GM12878 (cell line): ENCODE data around the gene POLK. TPM values are rescaled to one million over a fixed set of nuclear protein-coding genes. Genes with fewer than 3 reads are reported as not detected.
A peak's percentile ranks its signal among the peaks of the same experiment; 100 is the strongest.

ENCODE experiments used
- ATAC-seq: fragments of 200-7000 bp; cut with Tn5 transposase; 3 replicates; pipeline ENCODE4 v1.9.1; 2020; ENCODE audit warnings: mild to moderate bottlenecking, moderate library complexity
- Bru-seq: library from RNA; stranded (reverse); fragments of 400-500 nt; gene quantifications from one replicate; lab custom pipeline; 2021; lab: Mats Ljungman, UMichigan
- BruChase-seq, 2 experiments: library from RNA; stranded (reverse); fragments of 400-500 nt; gene quantifications; one replicate each; lab custom pipeline; 2021; lab: Mats Ljungman, UMichigan
- BruUV-seq: library from RNA; stranded (reverse); fragments of 400-500 nt; replicated peaks from 2 replicates; lab custom pipeline; 2021; lab: Mats Ljungman, UMichigan
- CTCF ChIA-PET: fragments of 300-600 bp; sonication (Branson Sonifier 250); formaldehyde crosslinking; extraction: SDS; loops from one replicate; lab custom pipeline; 2021; ENCODE audit warnings: inconsistent platforms; lab: Yijun Ruan, JAX
- POLR2A ChIA-PET: fragments of 350-600 bp; formaldehyde crosslinking; extraction: SDS; loops from one replicate; lab custom pipeline; 2021; ENCODE audit warnings: inconsistent platforms; lab: Charles Lee
- RAD21 ChIA-PET: fragments of 300-600 bp; sonication (Branson Sonifier 250); formaldehyde crosslinking; loops from one replicate; lab custom pipeline; 2023; ENCODE audit warnings: antibody characterized with exemption; ENCODE audit not compliant: unreplicated experiment; lab: Charles Lee
- SMC1A ChIA-PET: fragments of 300-600 bp; sonication (Branson Sonifier 250); formaldehyde crosslinking; loops from one replicate; lab custom pipeline; 2023; ENCODE audit not compliant: unreplicated experiment, uncharacterized antibody; lab: Charles Lee
- DNase-seq: peaks from one replicate; pipeline ENCODE4 v3.0.0-alpha.2; 2011; ENCODE audit warnings: low read depth, low spot score
- FAIRE-seq: peaks from 3 replicates; lab custom pipeline; 2011; peaks lifted over from hg19 to GRCh38; lab: Jason Lieb, UNC
- H2AFZ ChIP-seq: 2 replicates; pipeline ENCODE4 v1.6.0; 2011; ENCODE audit warnings: low read depth, low read length, control low read depth; ENCODE audit not compliant: control insufficient read depth
- H3K27ac ChIP-seq: 2 replicates; pipeline ENCODE4 v1.5.1; 2011; ENCODE audit warnings: control low read depth; ENCODE audit not compliant: control insufficient read depth, insufficient read depth
- H3K27me3 ChIP-seq, 2 experiments: replicated peaks in 1 of 2; 2 replicates each; pipeline versions ENCODE4 v1.6.0 to v1.6.1; 2011; ENCODE audit warnings: low read length in 1 of 2; ENCODE audit not compliant: control insufficient read depth in 2 of 2, insufficient read depth in 2 of 2
- H3K36me3 ChIP-seq, 2 experiments: 2 replicates each; pipeline ENCODE4 v1.5.1; 2011; ENCODE audit warnings: low read length in 1 of 2; ENCODE audit not compliant: control insufficient read depth in 2 of 2, insufficient read depth in 2 of 2
- H3K4me1 ChIP-seq: 2 replicates; pipeline ENCODE4 v1.6.1; 2011; ENCODE audit warnings: mild to moderate bottlenecking, low read length, moderate library complexity, mixed read lengths; ENCODE audit not compliant: control insufficient read depth, insufficient read depth
- H3K4me2 ChIP-seq: 2 replicates; pipeline ENCODE4 v1.6.0; 2011; ENCODE audit warnings: control low read depth; ENCODE audit not compliant: control insufficient read depth, insufficient read depth
- H3K4me3 ChIP-seq: fragments of 200-600 bp; sonication (generic); 2 replicates; pipeline ENCODE4 v1.5.1; 2016
- H3K79me2 ChIP-seq: 2 replicates; pipeline ENCODE4 v1.6.0; 2011; ENCODE audit warnings: low read length; ENCODE audit not compliant: control insufficient read depth, insufficient read depth
- H3K9ac ChIP-seq: 2 replicates; pipeline ENCODE4 v1.8.0; 2011; ENCODE audit warnings: low read length, control low read depth, mixed read lengths; ENCODE audit not compliant: control insufficient read depth, insufficient read depth
- H3K9me3 ChIP-seq: replicated peaks from 3 replicates; pipeline ENCODE4 v1.5.1; 2011; ENCODE audit warnings: mild to moderate bottlenecking, low read length; ENCODE audit not compliant: control insufficient read depth, insufficient read depth
- H4K20me1 ChIP-seq: 2 replicates; pipeline ENCODE4 v1.6.0; 2011; ENCODE audit not compliant: control insufficient read depth, insufficient read depth
- ATF2 ChIP-seq: IDR thresholded peaks from 2 replicates; pipeline ENCODE4 v1.6.1; 2012; ENCODE audit warnings: low read length, inconsistent platforms
- BCL11A ChIP-seq: IDR thresholded peaks from 2 replicates; pipeline ENCODE4 v1.6.1; 2011; ENCODE audit warnings: low read depth, low read length
- CHD1 ChIP-seq: IDR thresholded peaks from 2 replicates; pipeline ENCODE4 v1.6.1; 2012; ENCODE audit warnings: low read depth, low read length, improper control_type of control experiment
- MEF2A ChIP-seq: IDR thresholded peaks from 2 replicates; pipeline ENCODE4 v1.6.1; 2011; ENCODE audit warnings: low read depth, mild to moderate bottlenecking, low read length, moderate library complexity; ENCODE audit not compliant: insufficient read depth
- MEF2B ChIP-seq: fragments of 450-650 bp; IDR thresholded peaks from 2 replicates; pipeline ENCODE4 v1.6.1; 2018; ENCODE audit warnings: mild to moderate bottlenecking, moderate library complexity; ENCODE audit not compliant: partially characterized antibody, poor library complexity, severe bottlenecking
- NFYB ChIP-seq: IDR thresholded peaks from 2 replicates; pipeline ENCODE4 v1.6.1; 2011; ENCODE audit warnings: low read depth, mild to moderate bottlenecking, low read length, improper control_type of control experiment, moderate library complexity; ENCODE audit not compliant: insufficient read depth
- POLR2AphosphoS2 ChIP-seq: IDR thresholded peaks from 2 replicates; pipeline ENCODE4 v1.6.1; 2011; ENCODE audit warnings: low read depth, mild to moderate bottlenecking, low read length, improper control_type of control experiment, moderate library complexity
- RELB ChIP-seq: fragments of 450-650 bp; IDR thresholded peaks from 2 replicates; pipeline ENCODE4 v1.6.1; 2017; ENCODE audit warnings: low read depth, mild to moderate bottlenecking, moderate library complexity
- SIX5 ChIP-seq: IDR thresholded peaks from 2 replicates; pipeline ENCODE4 v1.6.1; 2011; ENCODE audit warnings: mild to moderate bottlenecking, low read depth, low read length, moderate library complexity; ENCODE audit not compliant: severe bottlenecking
- SMAD5 ChIP-seq: IDR thresholded peaks from 2 replicates; pipeline ENCODE4 v1.6.1; 2016; ENCODE audit warnings: antibody characterized with exemption, low read depth
- SRF ChIP-seq, 2 experiments: IDR thresholded peaks; 2 replicates each; pipeline ENCODE4 v1.6.1; 2011; ENCODE audit warnings: low read depth in 2 of 2, low read length in 2 of 2, mild to moderate bottlenecking in 1 of 2, moderate library complexity in 1 of 2
- YY1 ChIP-seq: IDR thresholded peaks from 2 replicates; pipeline ENCODE4 v1.6.1; 2011; ENCODE audit warnings: low read depth, mild to moderate bottlenecking, low read length
- ZNF217 ChIP-seq: fragments of 450-650 bp; IDR thresholded peaks from 2 replicates; pipeline ENCODE4 v1.6.1; 2017; ENCODE audit warnings: antibody characterized with exemption, mild to moderate bottlenecking
- WGBS: methylation state at CpG from one replicate; pipeline ENCODE4 v1.1.6; 2016; ENCODE audit warnings: low lambda C conversion rate; ENCODE audit not compliant: insufficient replicate concordance, insufficient coverage; ENCODE audit errors: missing lambda C conversion rate; 5-methylcytosine and 5-hydroxymethylcytosine counted together
- in situ Hi-C: fragments of 300-500 bp; cut with MboI; formaldehyde crosslinking; loops from 9 replicates; pipeline ENCODE4 v1.14.3; 2018; ENCODE audit warnings: mixed read lengths
- intact Hi-C: fragments of 100-400 bp; cut with micrococcal nuclease; formaldehyde crosslinking; loops from one replicate; pipeline ENCODE4 v1.14.2; 2022; ENCODE audit not compliant: unreplicated experiment
- long read RNA-seq, 2 experiments: library from polyadenylated mRNA; unstranded; transcript quantifications; one replicate each; pipeline ENCODE4 v2.0.0, GENCODE V29; 2019 to 2020
- polyA minus RNA-seq, 3 experiments: library from RNA; depleted of rRNA, polyadenylated mRNA; stranded (reverse); fragments of >200 nt; gene quantifications; 2 replicates each; pipeline ENCODE4 v1.2.3, GENCODE V29; 2011
- polyA plus RNA-seq, 11 experiments: library from polyadenylated mRNA; depleted of rRNA in 4 of 11; unstranded in 6 of 11; stranded (reverse) in 5 of 11; fragments of >200 nt; fragmentation: Nextera tagmentation in 4 of 11; fragmentation: Illumina TruSeq in 1 of 11; extraction: Ambion mirVana in 4 of 11; extraction: Trizol in 1 of 11; gene quantifications; 1 replicate in 1 of 11; 2 replicates in 10 of 11; pipeline versions ENCODE4 v1.2.1 to v1.2.3, GENCODE V29; 2011 to 2016; ENCODE audit warnings: inconsistent platforms in 2 of 11, missing spikeins in 2 of 11, low read depth in 1 of 11
- total RNA-seq, 4 experiments: library from RNA; depleted of rRNA in 3 of 4; stranded (reverse); fragments of >200 nt in 3 of 4; fragmentation: Illumina TruSeq in 1 of 4; extraction: Trizol in 1 of 4; gene quantifications; 2 replicates each; pipeline versions ENCODE4 v1.2.1 to v1.2.3, GENCODE V29; 2013 to 2021

The POLK gene
- total RNA-seq (2013; cell fraction: nucleolus; rRNA removed): 231 and 234 TPM in 2 replicates
- total RNA-seq (2014; rRNA removed): 29.0 and 36.8 TPM in 2 replicates
- 39.9 and 42.0 TPM in 2 replicates for total RNA-seq (2014; rRNA removed; fragmentation: Illumina TruSeq; extraction: Trizol)
- 25.6 and 26.6 TPM in 2 replicates for total RNA-seq (2021)
- polyA plus RNA-seq (2011; ENCODE audit: low read depth): 7.1 TPM
- 47.6 and 75.0 TPM in 2 replicates for polyA plus RNA-seq (2011; rRNA removed)
- polyA plus RNA-seq (2011; cell fraction: cytosol; rRNA removed): 15.9 and 19.4 TPM in 2 replicates
- polyA plus RNA-seq (2011; cell fraction: nucleus; rRNA removed): 29.1 and 39.9 TPM in 2 replicates
- polyA plus RNA-seq (2012): 10.4 and 16.5 TPM in 2 replicates
- polyA plus RNA-seq (2014; fragmentation: Illumina TruSeq; extraction: Trizol): 36.7 and 44.0 TPM in 2 replicates
- polyA plus RNA-seq (2014; fragmentation: Nextera tagmentation; extraction: Ambion mirVana): 10 to 100 TPM; 10.4 to 10.7 TPM
- 15.0 and 20.9 TPM in 2 replicates for polyA plus RNA-seq (2014; rRNA removed)
- 10 to 100 TPM; 29.0 to 32.0 TPM for polyA plus RNA-seq (2016; fragmentation: Nextera tagmentation; extraction: Ambion mirVana)
- 50.9 and 127 TPM in 2 replicates for polyA minus RNA-seq (2011; rRNA and poly(A)+ RNA removed)
- 17.5 and 25.1 TPM in 2 replicates for polyA minus RNA-seq (2011; cell fraction: cytosol; rRNA and poly(A)+ RNA removed)
- polyA minus RNA-seq (2011; cell fraction: nucleus; rRNA and poly(A)+ RNA removed): 33.9 and 57.1 TPM in 2 replicates
- Bru-seq, nascent RNA: percentile 91 among the genes with signal in this experiment
- percentile 90 among the genes with signal in this experiment for BruChase-seq, experiment 1, labeled RNA remaining after a 6-hour chase
- BruChase-seq, experiment 2, labeled RNA remaining after a 2-hour chase: percentile 92 among the genes with signal in this experiment
- long read RNA-seq, experiment 1, full-length matches to known transcripts: 6 of 10 reads
- long read RNA-seq, experiment 1, partial matches to known transcripts: 4 of 10 reads
- long read RNA-seq, experiment 1, other reads (novel, unspliced or antisense): 0 of 10 reads
- long read RNA-seq, experiment 2, full-length matches to known transcripts: 20 of 159 reads
- long read RNA-seq, experiment 2, partial matches to known transcripts: 76 of 159 reads
- long read RNA-seq, experiment 2, other reads (novel, unspliced or antisense): 63 of 159 reads

- FAIRE-seq (peak; percentile 88), DNase-seq (peak; percentile 96), ATAC-seq (peak; percentile 76)
- H2AFZ ChIP-seq: peak within 1 kb of the TSS; percentile 81
- H3K79me2 ChIP-seq: peaks cover 97% of the 10 kb centered on the region
- no peaks in the 10 kb centered on the region; a peak in 1 of 4 replicates for H3K36me3 ChIP-seq
- no TSS peak for BruUV-seq
- H3K9ac ChIP-seq: peak within 1 kb of the TSS; percentile 93
- no peaks in the 10 kb centered on the region for H4K20me1 ChIP-seq
- H3K27me3 ChIP-seq: no peaks in the 10 kb centered on the region
- ChIA-PET SMC1A (interaction anchor here (0.7 to 6.8 kb wide), 9 partner anchors 10 to 158 kb away, joined by 3 to 90 read pairs (median 9); no protein-coding TSS in a partner anchor), RAD21 (interaction anchor here (0.7 to 11.3 kb wide), 8 partner anchors 9 to 175 kb away, joined by 3 to 123 read pairs (median 6); partner anchors contain the start of gene HMGCR), CTCF (interaction anchor here (0.8 to 2.0 kb wide), 7 partner anchors 54 to 206 kb away, joined by 3 to 10 read pairs (median 3); no protein-coding TSS in a partner anchor), POLR2A (interaction anchor here (0.6 to 6.1 kb wide), 7 partner anchors 9 to 701 kb away, joined by 3 to 44 read pairs (median 4); no protein-coding TSS in a partner anchor)
- H3K4me2 ChIP-seq: peak within 1 kb of the TSS; percentile 66
- H3K4me3 ChIP-seq: peak within 1 kb of the TSS; percentile 98
- WGBS: under 1% methylated on average over 67 of the region's 71 CpGs
- in situ Hi-C loops: loop anchor here (10.0 kb wide), 1 partner anchor 53 kb away; no protein-coding TSS in a partner anchor
- intact Hi-C loops: loop anchor here (2.0 to 10.0 kb wide), 4 partner anchors 55 to 277 kb away; partner anchors contain the start of genes ANKRD31 and HMGCR
- 0 out of 2 replicates have a peak, but pooled peaks cover 3% of the 10 kb centered on the region for H3K4me1 ChIP-seq
- H3K27ac ChIP-seq: peak within 1 kb of the TSS; percentile 95
- no peaks in the 10 kb centered on the region; the same call in 2 of the 3 replicates for H3K9me3 ChIP-seq
- no peak for TF ChIP-seq NFYB
- TF ChIP-seq CHD1: no peak
- peak; percentile 71 for TF ChIP-seq MEF2B
- 0 out of 2 replicates have a peak, but pooled peaks have one; percentile 24 for TF ChIP-seq SMAD5
- TF ChIP-seq SIX5: peak; percentile 86
- TF ChIP-seq POLR2AphosphoS2: peak; percentile 70
- no peak for TF ChIP-seq BCL11A
- peak; percentile 84 for TF ChIP-seq RELB
- no peak for TF ChIP-seq ZNF217
- TF ChIP-seq MEF2A: 0 out of 2 replicates have a peak, but pooled peaks have one; percentile 28
- no peak for TF ChIP-seq ATF2
- TF ChIP-seq YY1: peak; percentile 95
- 0 out of 4 replicates have a peak, but pooled peaks of 1 of the 2 experiments have one; percentile 17 for TF ChIP-seq SRF (IDR thresholded peaks at IDR 0.05; ENCODE audit: low read depth in 2 of 2, low read length in 2 of 2)
These were observed at the start of gene POLK, which contains the start of gene CERT1 for GRCh38 chr5:75511435-75512382. Gene POLK (plus strand): TSS chr5:75511891. Gene CERT1 (minus strand): TSS chr5:75511629. CDS start chr5:75511207, 422 bp downstream.
